COLO668 (cell line): ENCODE data around the gene TIAL1.
"Not testable (repeated sequence)": the region's sequence is repeated elsewhere in the genome, so short reads cannot be mapped to it uniquely, and the experiment has no call there.

Experiments
- DNase-seq: peaks from one replicate; lab custom pipeline; 2025; ENCODE audit not compliant: unreplicated experiment; lab: John Stamatoyannopoulos, UW

The TIAL1 gene

GRCh38 chr10:119550827-119551226 is 45.9 kb downstream of the TIAL1 start:
- DNase-seq, result no peak

GRCh38 chr10:119549247-119549999 is 47.3 kb downstream of the TIAL1 start:
- DNase-seq, result no peak

GRCh38 chr10:119546009-119546408 is 50.8 kb downstream of the TIAL1 start:
- DNase-seq, result no peak

GRCh38 chr10:119545310-119545709 is 51.5 kb downstream of the TIAL1 start:
- DNase-seq, result no peak

GRCh38 chr10:119543814-119544642 is 52.7 kb downstream of the TIAL1 start:
- no peak for DNase-seq

- peak; percentile 38 for DNase-seq
These were observed 53.6 kb downstream of the TIAL1 start for GRCh38 chr10:119542988-119543813.

GRCh38 chr10:119542357-119542987 is 54.3 kb downstream of the TIAL1 start, which contains the start of gene RGS10:
Gene RGS10 (minus strand): TSS chr10:119542719. CDS start chr10:119542638, 81 bp downstream.
- DNase-seq, result peak; percentile 19

GRCh38 chr10:119541459-119542356 is 55.1 kb downstream of the TIAL1 start:
- DNase-seq, result no peak

GRCh38 chr10:119541046-119541445 is 55.7 kb downstream of the TIAL1 start:
- DNase-seq, result no peak

- DNase-seq, result no peak
These were observed 56.7 kb downstream of the TIAL1 start for GRCh38 chr10:119540038-119540437.

GRCh38 chr10:119539359-119539825 is 57.4 kb downstream of the TIAL1 start:
- DNase-seq, result peak; percentile 8

- DNase-seq, result no peak
These were observed 58.0 kb downstream of the TIAL1 start for GRCh38 chr10:119538632-119539358.

- DNase-seq, result no peak
These were observed 58.7 kb downstream of the TIAL1 start for GRCh38 chr10:119537953-119538630.

GRCh38 chr10:119536508-119537025 is 60.2 kb downstream of the TIAL1 start:
- DNase-seq, result no peak

- no peak for DNase-seq
These were observed 60.8 kb downstream of the TIAL1 start for GRCh38 chr10:119535837-119536507.

- no peak for DNase-seq
These were observed 61.5 kb downstream of the TIAL1 start for GRCh38 chr10:119535305-119535704.

GRCh38 chr10:119533473-119533872 is 63.3 kb downstream of the TIAL1 start:
- DNase-seq, result no peak

- DNase-seq, result not testable (repeated sequence)
These were observed 64.0 kb downstream of the TIAL1 start for GRCh38 chr10:119532791-119533190.
